HG03066 (cell line): ENCODE results near the gene PI4K2B.
"Not testable (repeated sequence)": the region's sequence is repeated elsewhere in the genome, so short reads cannot be mapped to it uniquely, and the experiment has no call there.

Experiments
- ATAC-seq: cut with Tn5 transposase; IDR thresholded peaks from one replicate; pipeline ENCODE4 v1.9.1; 2021; ENCODE audit warnings: low read depth; ENCODE audit not compliant: unreplicated experiment

The PI4K2B gene

GRCh38 chr4:25233737-25234389, at the start of gene PI4K2B:
Gene PI4K2B (plus strand): TSS chr4:25234033. CDS start chr4:25234164, 131 bp downstream.
- ATAC-seq = peak; percentile 58

GRCh38 chr4:25184056-25184455, 49.8 kb upstream of the PI4K2B start:
- ATAC-seq = no peak

- no peak for ATAC-seq
Measured at GRCh38 chr4:25190407-25190806, 43.4 kb upstream of the PI4K2B start.

GRCh38 chr4:25198713-25199112, 35.1 kb upstream of the PI4K2B start:
- no peak for ATAC-seq

- ATAC-seq = no peak
Measured at GRCh38 chr4:25207997-25208396, 25.8 kb upstream of the PI4K2B start.

- ATAC-seq = no peak
Measured at GRCh38 chr4:25209702-25210101, 24.1 kb upstream of the PI4K2B start.

- ATAC-seq = no peak
Measured at GRCh38 chr4:25211721-25212120, 22.1 kb upstream of the PI4K2B start.

- ATAC-seq = no peak
Measured at GRCh38 chr4:25212822-25213221, 21.0 kb upstream of the PI4K2B start.

- no peak for ATAC-seq
Measured at GRCh38 chr4:25213347-25213979, 20.4 kb upstream of the PI4K2B start.

GRCh38 chr4:25214750-25215149, 19.1 kb upstream of the PI4K2B start:
- ATAC-seq = not testable (repeated sequence)

- ATAC-seq = no peak
Measured at GRCh38 chr4:25215511-25215910, 18.3 kb upstream of the PI4K2B start.

- ATAC-seq = no peak
Measured at GRCh38 chr4:25221377-25221776, 12.5 kb upstream of the PI4K2B start.

- no peak for ATAC-seq
Measured at GRCh38 chr4:25223802-25224375, 9.9 kb upstream of the PI4K2B start.

- ATAC-seq = no peak
Measured at GRCh38 chr4:25229804-25230203, 4.0 kb upstream of the PI4K2B start.

GRCh38 chr4:25233194-25233593, 639 bp upstream of the PI4K2B start:
- ATAC-seq = no peak

- ATAC-seq = peak; percentile 67
Measured at GRCh38 chr4:25234390-25235370, 847 bp downstream of the PI4K2B start.

GRCh38 chr4:25235401-25235800, 1.6 kb downstream of the PI4K2B start:
- ATAC-seq = no peak

- not testable (repeated sequence) for ATAC-seq
Measured at GRCh38 chr4:25236030-25236429, 2.2 kb downstream of the PI4K2B start.

GRCh38 chr4:25236971-25237370, 3.1 kb downstream of the PI4K2B start:
- ATAC-seq = no peak

GRCh38 chr4:25238052-25238451, 4.2 kb downstream of the PI4K2B start:
- no peak for ATAC-seq

- ATAC-seq = not testable (repeated sequence)
Measured at GRCh38 chr4:25239528-25239927, 5.7 kb downstream of the PI4K2B start.
